HL-60 (cell line): ENCODE results near the gene RGS4.

Experiments used
- GABPA ChIP-seq: IDR thresholded peaks from 2 replicates; pipeline ENCODE4 v1.6.1; 2012; ENCODE audit warnings: low read depth
- POLR2AphosphoS5 ChIP-seq: IDR thresholded peaks from 2 replicates; pipeline ENCODE4 v1.6.1; 2012; ENCODE audit warnings: low read depth
- REST ChIP-seq: IDR thresholded peaks from 2 replicates; pipeline ENCODE4 v1.6.1; 2012; ENCODE audit warnings: low read depth; ENCODE audit not compliant: insufficient replicate concordance
- TF ChIP-seq, protein P1 (sequence below): IDR thresholded peaks from one replicate; pipeline ENCODE4 v1.5.1; 2011; ENCODE audit warnings: low read length, control low read depth, inconsistent platforms; ENCODE audit not compliant: insufficient read depth

- TF ChIP-seq, protein P1, sequence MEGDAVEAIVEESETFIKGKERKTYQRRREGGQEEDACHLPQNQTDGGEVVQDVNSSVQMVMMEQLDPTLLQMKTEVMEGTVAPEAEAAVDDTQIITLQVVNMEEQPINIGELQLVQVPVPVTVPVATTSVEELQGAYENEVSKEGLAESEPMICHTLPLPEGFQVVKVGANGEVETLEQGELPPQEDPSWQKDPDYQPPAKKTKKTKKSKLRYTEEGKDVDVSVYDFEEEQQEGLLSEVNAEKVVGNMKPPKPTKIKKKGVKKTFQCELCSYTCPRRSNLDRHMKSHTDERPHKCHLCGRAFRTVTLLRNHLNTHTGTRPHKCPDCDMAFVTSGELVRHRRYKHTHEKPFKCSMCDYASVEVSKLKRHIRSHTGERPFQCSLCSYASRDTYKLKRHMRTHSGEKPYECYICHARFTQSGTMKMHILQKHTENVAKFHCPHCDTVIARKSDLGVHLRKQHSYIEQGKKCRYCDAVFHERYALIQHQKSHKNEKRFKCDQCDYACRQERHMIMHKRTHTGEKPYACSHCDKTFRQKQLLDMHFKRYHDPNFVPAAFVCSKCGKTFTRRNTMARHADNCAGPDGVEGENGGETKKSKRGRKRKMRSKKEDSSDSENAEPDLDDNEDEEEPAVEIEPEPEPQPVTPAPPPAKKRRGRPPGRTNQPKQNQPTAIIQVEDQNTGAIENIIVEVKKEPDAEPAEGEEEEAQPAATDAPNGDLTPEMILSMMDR, result no peak
- TF ChIP-seq REST, result no peak
- TF ChIP-seq GABPA, result no peak
- no peak for TF ChIP-seq POLR2AphosphoS5
Measured at GRCh38 chr1:163069655-163070277, 605 bp downstream of the RGS4 start.
